GM12878 (cell line): Measurements from ENCODE around the gene EEF2KMT. TPM values are rescaled to one million over a fixed set of nuclear protein-coding genes. Genes with fewer than 3 reads are reported as not detected.

Experiments used
- ATAC-seq: fragments of 200-7000 bp; cut with Tn5 transposase; 3 replicates; pipeline ENCODE4 v1.9.1; 2020; ENCODE audit warnings: mild to moderate bottlenecking, moderate library complexity
- BruUV-seq: library from RNA; stranded (reverse); fragments of 400-500 nt; replicated peaks from 2 replicates; lab custom pipeline; 2021; lab: Mats Ljungman, UMichigan
- CTCF ChIA-PET: fragments of 300-600 bp; sonication (Branson Sonifier 250); formaldehyde crosslinking; extraction: SDS; loops from one replicate; lab custom pipeline; 2021; ENCODE audit warnings: inconsistent platforms; lab: Yijun Ruan, JAX
- POLR2A ChIA-PET: fragments of 350-600 bp; formaldehyde crosslinking; extraction: SDS; loops from one replicate; lab custom pipeline; 2021; ENCODE audit warnings: inconsistent platforms; lab: Charles Lee
- RAD21 ChIA-PET: fragments of 300-600 bp; sonication (Branson Sonifier 250); formaldehyde crosslinking; loops from one replicate; lab custom pipeline; 2023; ENCODE audit warnings: antibody characterized with exemption; ENCODE audit not compliant: unreplicated experiment; lab: Charles Lee
- SMC1A ChIA-PET: fragments of 300-600 bp; sonication (Branson Sonifier 250); formaldehyde crosslinking; loops from one replicate; lab custom pipeline; 2023; ENCODE audit not compliant: unreplicated experiment, uncharacterized antibody; lab: Charles Lee
- DNase-seq: peaks from one replicate; pipeline ENCODE4 v3.0.0-alpha.2; 2011; ENCODE audit warnings: low read depth, low spot score
- FAIRE-seq: peaks from 3 replicates; lab custom pipeline; 2011; peaks lifted over from hg19 to GRCh38; lab: Jason Lieb, UNC
- H2AFZ ChIP-seq: 2 replicates; pipeline ENCODE4 v1.6.0; 2011; ENCODE audit warnings: low read depth, low read length, control low read depth; ENCODE audit not compliant: control insufficient read depth
- H3K27ac ChIP-seq: 2 replicates; pipeline ENCODE4 v1.5.1; 2011; ENCODE audit warnings: control low read depth; ENCODE audit not compliant: control insufficient read depth, insufficient read depth
- H3K27me3 ChIP-seq, 2 experiments: replicated peaks in 1 of 2; 2 replicates each; pipeline versions ENCODE4 v1.6.0 to v1.6.1; 2011; ENCODE audit warnings: low read length in 1 of 2; ENCODE audit not compliant: control insufficient read depth in 2 of 2, insufficient read depth in 2 of 2
- H3K36me3 ChIP-seq, 2 experiments: 2 replicates each; pipeline ENCODE4 v1.5.1; 2011; ENCODE audit warnings: low read length in 1 of 2; ENCODE audit not compliant: control insufficient read depth in 2 of 2, insufficient read depth in 2 of 2
- H3K4me1 ChIP-seq: 2 replicates; pipeline ENCODE4 v1.6.1; 2011; ENCODE audit warnings: mild to moderate bottlenecking, low read length, moderate library complexity, mixed read lengths; ENCODE audit not compliant: control insufficient read depth, insufficient read depth
- H3K4me2 ChIP-seq: 2 replicates; pipeline ENCODE4 v1.6.0; 2011; ENCODE audit warnings: control low read depth; ENCODE audit not compliant: control insufficient read depth, insufficient read depth
- H3K4me3 ChIP-seq: fragments of 200-600 bp; sonication (generic); 2 replicates; pipeline ENCODE4 v1.5.1; 2016
- H3K79me2 ChIP-seq: 2 replicates; pipeline ENCODE4 v1.6.0; 2011; ENCODE audit warnings: low read length; ENCODE audit not compliant: control insufficient read depth, insufficient read depth
- H3K9ac ChIP-seq: 2 replicates; pipeline ENCODE4 v1.8.0; 2011; ENCODE audit warnings: low read length, control low read depth, mixed read lengths; ENCODE audit not compliant: control insufficient read depth, insufficient read depth
- H3K9me3 ChIP-seq: replicated peaks from 3 replicates; pipeline ENCODE4 v1.5.1; 2011; ENCODE audit warnings: mild to moderate bottlenecking, low read length; ENCODE audit not compliant: control insufficient read depth, insufficient read depth
- H4K20me1 ChIP-seq: 2 replicates; pipeline ENCODE4 v1.6.0; 2011; ENCODE audit not compliant: control insufficient read depth, insufficient read depth
- BRCA1 ChIP-seq: IDR thresholded peaks from 2 replicates; pipeline ENCODE4 v1.6.1; 2011; ENCODE audit warnings: low read depth, low read length, improper control_type of control experiment
- MTA3 ChIP-seq: IDR thresholded peaks from 2 replicates; pipeline ENCODE4 v1.6.1; 2012; ENCODE audit warnings: low read length, inconsistent platforms, borderline replicate concordance
- RAD21 ChIP-seq: IDR thresholded peaks from 2 replicates; pipeline ENCODE4 v1.6.1; 2011; ENCODE audit warnings: mild to moderate bottlenecking, low read depth, low read length, moderate library complexity; ENCODE audit not compliant: insufficient read depth
- SIX5 ChIP-seq: IDR thresholded peaks from 2 replicates; pipeline ENCODE4 v1.6.1; 2011; ENCODE audit warnings: mild to moderate bottlenecking, low read depth, low read length, moderate library complexity; ENCODE audit not compliant: severe bottlenecking
- SMC3 ChIP-seq: IDR thresholded peaks from 2 replicates; pipeline ENCODE4 v1.6.1; 2011; ENCODE audit warnings: low read length, improper control_type of control experiment, borderline replicate concordance
- SP1 ChIP-seq: IDR thresholded peaks from one replicate; pipeline ENCODE4 v1.6.1; 2011; ENCODE audit warnings: low read depth, low read length
- SREBF1 ChIP-seq: IDR thresholded peaks from 2 replicates; pipeline ENCODE4 v1.6.1; 2012; ENCODE audit warnings: mild to moderate bottlenecking, low read length
- WGBS: methylation state at CpG from one replicate; pipeline ENCODE4 v1.1.6; 2016; ENCODE audit warnings: low lambda C conversion rate; ENCODE audit not compliant: insufficient replicate concordance, insufficient coverage; ENCODE audit errors: missing lambda C conversion rate; 5-methylcytosine and 5-hydroxymethylcytosine counted together
- in situ Hi-C: fragments of 300-500 bp; cut with MboI; formaldehyde crosslinking; loops from 9 replicates; pipeline ENCODE4 v1.14.3; 2018; ENCODE audit warnings: mixed read lengths
- intact Hi-C: fragments of 100-400 bp; cut with micrococcal nuclease; formaldehyde crosslinking; loops from one replicate; pipeline ENCODE4 v1.14.2; 2022; ENCODE audit not compliant: unreplicated experiment
- polyA plus RNA-seq, 11 experiments: library from polyadenylated mRNA; depleted of rRNA in 4 of 11; unstranded in 6 of 11; stranded (reverse) in 5 of 11; fragments of >200 nt; fragmentation: Nextera tagmentation in 4 of 11; fragmentation: Illumina TruSeq in 1 of 11; extraction: Ambion mirVana in 4 of 11; extraction: Trizol in 1 of 11; gene quantifications; 1 replicate in 1 of 11; 2 replicates in 10 of 11; pipeline versions ENCODE4 v1.2.1 to v1.2.3, GENCODE V29; 2011 to 2016; ENCODE audit warnings: inconsistent platforms in 2 of 11, missing spikeins in 2 of 11, low read depth in 1 of 11
- total RNA-seq, 4 experiments: library from RNA; depleted of rRNA in 3 of 4; stranded (reverse); fragments of >200 nt in 3 of 4; fragmentation: Illumina TruSeq in 1 of 4; extraction: Trizol in 1 of 4; gene quantifications; 2 replicates each; pipeline versions ENCODE4 v1.2.1 to v1.2.3, GENCODE V29; 2013 to 2021
- TF ChIP-seq, protein P1 (sequence below), 3 experiments: IDR thresholded peaks in 2 of 3; conservative IDR thresholded peaks in 1 of 3; 2 replicates each; pipeline ENCODE4 v1.5.1; 2011; ENCODE audit warnings: low read depth in 3 of 3, low read length in 3 of 3, mild to moderate bottlenecking in 3 of 3, control low read depth in 2 of 3, moderate library complexity in 2 of 3, inconsistent platforms in 1 of 3, mixed read lengths in 1 of 3; ENCODE audit not compliant: control insufficient read depth in 2 of 3, insufficient read depth in 1 of 3; ENCODE audit errors: extremely low read depth in 1 of 3

Gene EEF2KMT
- total and polyA plus RNA-seq, 10 of the 15 experiments (the other 5 are each of a cell fraction or from before 2014, with no cell fraction given), result 3.8 to 28.1 (median 14.3) TPM

DNA sequence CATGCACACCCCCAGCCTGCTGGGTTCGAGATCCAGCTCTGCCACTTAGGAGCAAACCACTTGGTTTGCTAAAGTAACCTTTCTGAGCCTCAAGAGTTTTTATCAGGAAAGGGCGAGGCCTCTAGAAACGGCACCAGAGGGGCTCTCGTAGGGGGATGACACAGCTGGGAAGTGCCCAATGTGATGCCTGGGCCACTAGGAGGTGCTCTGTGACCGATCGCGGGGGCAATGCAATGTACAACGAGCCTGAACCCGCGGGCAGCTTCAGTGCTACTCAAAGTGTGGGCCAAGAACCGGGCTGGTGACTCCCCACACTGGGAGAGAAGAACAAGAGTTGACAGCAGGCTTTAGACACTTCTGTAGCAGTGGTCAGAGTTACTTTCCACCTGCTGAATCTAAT lies 41.2 kb downstream of the EEF2KMT start:
- ATAC-seq, result peak; percentile 97
- in situ Hi-C loops, result no loop called here
- H3K36me3 ChIP-seq, result no peaks in the 10 kb centered on the region
- H3K4me2 ChIP-seq, result no peak overlapping the region
- no peak overlapping the region for H2AFZ ChIP-seq
- no peak overlapping the region for H3K4me3 ChIP-seq
- intact Hi-C loops, result loop anchor here (1.0 kb wide), 1 partner anchor 30 kb away; no protein-coding TSS in a partner anchor
- no peaks in the 10 kb centered on the region for H3K27me3 ChIP-seq
- FAIRE-seq, result peak; percentile 81
- no peaks in the 10 kb centered on the region for H3K4me1 ChIP-seq
- no peak overlapping the region for H3K27ac ChIP-seq
- no TSS peak for BruUV-seq
- no peaks in the 10 kb centered on the region for H3K9me3 ChIP-seq
- WGBS, result 3% methylated on average over 11 of the region's 11 CpGs
- SMC1A ChIA-PET, result interaction anchor here (0.6 to 1.8 kb wide), 4 partner anchors 28 to 372 kb away, joined by 3 to 4 read pairs (median 4); no protein-coding TSS in a partner anchor
- DNase-seq, result no peak
- no peaks in the 10 kb centered on the region for H3K79me2 ChIP-seq
- no peak overlapping the region for H3K9ac ChIP-seq
- POLR2A ChIA-PET, result no interaction called here
- CTCF ChIA-PET, result interaction anchor here (1.0 to 2.8 kb wide), 8 partner anchors 12 to 560 kb away, joined by 3 to 15 read pairs (median 5); no protein-coding TSS in a partner anchor
- H4K20me1 ChIP-seq, result no peaks in the 10 kb centered on the region
- TF ChIP-seq SMC3 (peak; percentile 71), MTA3 (no peak), SIX5 (no peak), SREBF1 (no peak), SP1 (no peak), RAD21 (peak; percentile 75), BRCA1 (no peak)
- TF ChIP-seq, protein P1, sequence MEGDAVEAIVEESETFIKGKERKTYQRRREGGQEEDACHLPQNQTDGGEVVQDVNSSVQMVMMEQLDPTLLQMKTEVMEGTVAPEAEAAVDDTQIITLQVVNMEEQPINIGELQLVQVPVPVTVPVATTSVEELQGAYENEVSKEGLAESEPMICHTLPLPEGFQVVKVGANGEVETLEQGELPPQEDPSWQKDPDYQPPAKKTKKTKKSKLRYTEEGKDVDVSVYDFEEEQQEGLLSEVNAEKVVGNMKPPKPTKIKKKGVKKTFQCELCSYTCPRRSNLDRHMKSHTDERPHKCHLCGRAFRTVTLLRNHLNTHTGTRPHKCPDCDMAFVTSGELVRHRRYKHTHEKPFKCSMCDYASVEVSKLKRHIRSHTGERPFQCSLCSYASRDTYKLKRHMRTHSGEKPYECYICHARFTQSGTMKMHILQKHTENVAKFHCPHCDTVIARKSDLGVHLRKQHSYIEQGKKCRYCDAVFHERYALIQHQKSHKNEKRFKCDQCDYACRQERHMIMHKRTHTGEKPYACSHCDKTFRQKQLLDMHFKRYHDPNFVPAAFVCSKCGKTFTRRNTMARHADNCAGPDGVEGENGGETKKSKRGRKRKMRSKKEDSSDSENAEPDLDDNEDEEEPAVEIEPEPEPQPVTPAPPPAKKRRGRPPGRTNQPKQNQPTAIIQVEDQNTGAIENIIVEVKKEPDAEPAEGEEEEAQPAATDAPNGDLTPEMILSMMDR (IDR thresholded peaks at IDR 0.05 in 2 of 3, conservative IDR thresholded peaks at IDR 0.05 in 1 of 3; ENCODE audit: control insufficient read depth in 2 of 3, extremely low read depth in 1 of 3, insufficient read depth in 1 of 3, low read depth in 3 of 3, low read length in 3 of 3), result peak; percentile 71 to 75 (median 72)
- RAD21 ChIA-PET, result interaction anchor here (1.0 to 1.1 kb wide), 3 partner anchors 26 to 77 kb away, joined by 3 to 4 read pairs (median 3); no protein-coding TSS in a partner anchor
